Left lobe of liver (tissue), 2 donors: Measurements from ENCODE around the gene ALDH5A1. TPM values are rescaled to one million over a fixed set of nuclear protein-coding genes. Genes with fewer than 3 reads are reported as not detected.
"Not testable (repeated sequence)": the region's sequence is repeated elsewhere in the genome, so short reads cannot be mapped to it uniquely, and the experiment has no call there.

ENCODE experiments used
- ATAC-seq: fragments of 200-7000 bp; cut with Tn5 transposase; one replicate; pipeline ENCODE4 v1.9.1; 2020; ENCODE audit warnings: mild to moderate bottlenecking, moderate library complexity
- DNase-seq: peaks from one replicate; pipeline ENCODE4 v3.0.0-alpha.2; 2020; ENCODE audit warnings: low spot score
- total RNA-seq: library from RNA; stranded (reverse); gene quantifications from one replicate; pipeline ENCODE4 v1.2.1, GENCODE V29; 2021
- donor health status: DM: no; HTN: no; CAD: no; lungs with moderate emphysema.
- donor health status: DM: no; HTN: yes; CAD: no.

ALDH5A1 gene
- total RNA-seq, 1 donor from 2014 or later, result 62.2 TPM

DNA sequence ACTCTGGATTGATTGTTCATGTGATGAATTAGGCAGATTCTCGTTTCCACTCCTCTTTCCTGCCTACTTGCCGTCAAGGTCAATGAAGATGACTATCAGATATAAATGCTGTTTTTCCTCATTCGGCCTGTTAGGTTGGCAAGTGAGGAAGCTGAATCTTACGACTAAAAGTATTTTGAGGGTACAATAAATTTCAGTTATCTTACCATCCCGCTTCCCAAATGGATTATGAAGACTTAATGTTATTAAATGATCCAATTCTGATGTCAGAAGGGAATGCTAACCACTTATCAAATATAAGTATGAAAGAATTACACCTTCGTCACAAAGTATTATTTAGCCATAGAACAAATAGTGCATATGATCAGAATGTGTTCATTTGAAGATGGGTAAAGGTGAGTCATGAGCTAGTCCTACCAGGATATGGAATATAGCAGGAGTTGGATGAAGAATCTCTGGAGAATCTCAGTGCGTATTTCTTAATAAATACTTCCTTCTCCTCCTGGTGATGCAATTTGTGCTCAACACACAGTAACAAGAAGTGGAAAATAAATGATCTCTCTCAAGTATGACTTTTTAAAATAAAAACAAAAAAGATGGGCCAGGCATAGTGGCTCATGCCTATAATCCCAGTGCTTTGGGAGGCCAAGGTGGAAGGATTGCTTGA lies 10.0 kb upstream of the ALDH5A1 start:
- ATAC-seq (no peak), DNase-seq (no peak)

DNA sequence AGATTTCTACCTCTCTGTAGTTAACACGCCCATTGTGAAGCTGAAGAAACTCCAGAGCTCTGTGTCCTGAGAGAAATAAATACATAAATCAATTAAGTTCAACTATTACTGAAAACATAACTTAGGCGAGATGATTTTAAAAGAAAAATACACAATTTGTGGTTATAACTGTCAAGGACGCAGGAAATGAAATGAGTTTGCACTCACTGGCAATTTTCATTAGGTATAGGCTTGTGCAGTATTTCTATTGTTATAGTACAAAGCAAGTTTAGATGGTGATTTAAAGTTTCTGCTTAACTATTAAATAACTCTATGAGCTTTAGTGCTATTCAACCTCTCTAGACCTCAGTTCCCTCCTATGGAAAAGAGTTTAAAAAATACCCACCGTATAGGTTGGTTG lies 8.7 kb upstream of the ALDH5A1 start:
- DNase-seq (no peak), ATAC-seq (no peak)

DNA sequence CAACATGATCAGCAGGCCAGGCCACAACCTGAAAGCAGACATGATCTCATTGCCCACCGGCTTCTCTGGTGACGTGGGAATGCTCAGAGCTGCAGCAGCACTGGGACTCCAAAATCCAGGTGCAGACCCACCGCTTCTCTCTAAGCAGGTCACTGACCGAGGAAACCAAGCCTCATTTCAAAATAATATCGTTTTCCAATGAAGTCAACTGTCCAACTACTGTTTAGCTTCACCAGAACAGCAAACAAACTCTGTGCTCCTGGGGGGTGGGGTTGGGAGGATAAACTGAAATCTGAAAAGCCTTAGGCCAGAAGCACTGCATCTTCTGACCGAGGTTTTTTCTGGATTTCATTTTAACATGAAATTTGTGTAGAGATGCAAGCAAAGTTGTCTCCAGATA lies 5.3 kb upstream of the ALDH5A1 start, which contains the start of gene GPLD1:
TSS of gene GPLD1 (minus strand) at position 109 of the 400 bp plus-strand sequence. CDS start at position 42, 67 bp downstream.
- ATAC-seq (peak; percentile 82), DNase-seq (peak; percentile 74)

DNA sequence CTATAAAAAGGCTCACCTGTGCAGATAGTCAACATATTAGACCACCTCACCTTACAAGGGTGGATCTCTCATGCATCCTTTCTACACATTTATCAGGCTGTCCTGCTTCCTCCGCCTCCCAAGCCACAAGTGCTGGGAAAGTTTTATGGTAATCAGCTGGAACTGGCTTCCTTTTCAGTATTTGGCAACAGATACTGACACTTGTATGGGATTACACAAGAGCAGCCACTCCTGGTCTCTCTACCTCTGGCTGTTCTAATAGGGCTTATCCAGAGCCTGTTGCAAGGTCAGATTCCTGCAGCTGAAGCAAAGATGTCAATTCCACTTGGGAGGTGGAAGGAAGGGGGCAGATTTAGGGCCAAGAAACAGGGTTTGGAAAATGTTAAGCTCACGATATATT lies 4.9 kb upstream of the ALDH5A1 start:
- DNase-seq (peak; percentile 57), ATAC-seq (peak; percentile 58)

GRCh38 chr6:24490948-24491347 lies 3.8 kb upstream of the ALDH5A1 start:
- no peak for DNase-seq
- ATAC-seq, result no peak

GRCh38 chr6:24492475-24492874 lies 2.3 kb upstream of the ALDH5A1 start:
- DNase-seq, result no peak
- ATAC-seq, result no peak

DNA sequence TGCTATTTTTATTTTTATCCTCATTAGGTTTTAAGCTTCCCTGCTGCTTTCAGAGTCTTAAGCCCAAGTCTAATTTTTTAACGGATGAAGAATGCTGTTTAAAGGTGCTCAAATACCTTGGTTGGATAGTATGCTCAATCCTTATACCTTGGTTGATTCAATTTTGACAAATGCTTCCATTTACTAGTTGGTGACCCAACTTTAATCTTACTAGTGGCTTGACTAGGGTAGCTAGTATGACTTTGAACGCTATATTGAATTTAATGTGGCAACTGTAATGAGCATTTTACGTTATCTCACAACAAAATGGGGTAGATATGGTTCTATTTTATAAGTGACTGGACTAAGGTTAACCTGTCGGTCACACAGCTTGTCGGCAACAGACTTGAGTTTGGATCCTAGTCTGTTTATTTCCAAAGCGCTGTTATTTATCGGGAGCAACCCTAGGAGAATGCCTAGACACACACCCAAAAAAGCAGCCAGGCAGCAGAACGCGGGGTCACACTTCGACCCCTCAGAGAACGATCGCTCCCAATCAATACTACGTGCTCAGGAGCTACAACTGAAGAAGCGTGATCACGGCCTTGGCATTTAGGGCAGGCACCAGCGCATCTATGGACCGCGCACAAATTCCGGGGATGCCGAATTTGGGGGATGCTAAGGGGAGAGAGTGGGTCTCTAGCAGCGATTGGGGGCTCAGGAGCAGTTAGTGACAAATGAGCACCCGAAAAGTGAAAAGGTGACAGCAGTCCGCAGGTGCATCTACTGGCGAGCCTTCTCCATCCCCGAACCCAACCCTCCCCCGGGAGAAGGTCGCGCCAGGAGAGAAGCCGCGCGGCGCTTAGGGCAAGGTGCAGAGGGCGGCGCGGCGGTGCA lies 586 bp upstream of the ALDH5A1 start:
- DNase-seq (no peak), ATAC-seq (no peak)

GRCh38 chr6:24497254-24497970 lies 2.6 kb downstream of the ALDH5A1 start:
- no peak for DNase-seq
- no peak for ATAC-seq

- ATAC-seq, result no peak
These were observed 5.9 kb downstream of the ALDH5A1 start for GRCh38 chr6:24500683-24501082.

DNA sequence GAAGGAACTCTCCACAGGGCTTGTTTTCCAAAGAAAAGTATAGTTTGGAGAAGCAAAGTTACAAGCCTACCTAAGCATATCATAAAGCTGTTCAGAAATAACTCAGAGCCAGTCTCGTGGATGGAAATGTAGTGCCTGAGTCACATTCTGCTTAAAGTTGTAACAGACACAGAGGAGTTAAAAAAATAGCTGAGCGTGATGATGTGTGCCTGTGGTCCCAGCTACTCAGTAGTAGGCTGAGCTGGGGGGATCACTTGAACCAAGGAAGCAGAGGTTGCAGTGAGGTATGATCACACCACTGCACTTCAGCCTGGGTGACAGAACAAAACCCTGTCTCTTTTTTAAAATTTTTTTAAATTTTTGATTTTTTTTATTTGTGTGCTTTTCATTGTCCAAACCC lies 6.6 kb downstream of the ALDH5A1 start:
- DNase-seq (no peak), ATAC-seq (no peak)

More at GRCh38 chr6:24500683-24501082, 5.9 kb downstream of the ALDH5A1 start:
- no peak for DNase-seq

GRCh38 chr6:24501914-24502313 lies 7.1 kb downstream of the ALDH5A1 start:
- no peak for DNase-seq
- no peak for ATAC-seq

GRCh38 chr6:24504287-24504648 lies 9.5 kb downstream of the ALDH5A1 start:
- no peak for DNase-seq
- ATAC-seq, result peak; percentile 40

DNA sequence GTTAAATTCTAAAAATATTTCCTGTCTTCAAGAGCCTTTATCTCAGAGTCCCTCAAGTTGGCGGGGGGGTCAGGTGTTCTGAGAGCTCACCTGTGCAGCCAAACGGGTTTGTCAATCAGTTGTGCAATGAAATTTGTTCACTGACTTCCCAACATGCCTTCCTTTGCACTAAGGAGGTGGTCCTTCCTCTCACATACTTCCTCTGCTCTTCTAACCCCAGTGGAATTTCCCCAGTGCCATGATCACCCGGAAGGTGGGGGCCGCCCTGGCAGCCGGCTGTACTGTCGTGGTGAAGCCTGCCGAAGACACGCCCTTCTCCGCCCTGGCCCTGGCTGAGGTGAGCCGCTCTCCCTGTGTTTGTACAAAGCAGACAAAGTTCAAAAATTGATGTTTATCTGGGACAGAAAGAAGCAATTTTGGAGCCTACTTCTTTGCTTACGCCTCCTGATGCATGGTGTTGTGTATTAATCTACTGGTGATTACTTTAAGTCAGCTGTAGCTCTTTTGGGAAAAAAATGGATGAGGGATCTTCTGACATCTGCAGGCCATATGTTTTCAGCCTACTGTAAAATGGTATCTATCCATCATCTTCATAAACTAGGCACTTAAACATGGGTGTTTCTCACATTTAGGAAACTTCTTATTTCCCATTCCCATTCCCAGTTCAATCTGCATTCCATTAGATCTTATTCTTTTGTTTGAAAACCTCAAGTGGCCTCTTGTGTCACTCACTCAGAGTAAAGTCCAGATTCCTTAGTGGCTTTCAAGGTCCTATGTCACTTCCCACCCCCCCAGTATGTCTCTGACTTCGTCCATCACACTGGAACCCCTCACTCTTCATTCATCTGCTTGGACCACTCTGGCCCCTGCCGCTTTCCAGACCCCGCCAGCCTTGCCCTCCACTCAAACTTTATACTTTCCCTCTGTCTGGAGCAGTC lies 10.1 kb downstream of the ALDH5A1 start:
- peak; percentile 99 for ATAC-seq
- peak; percentile 87 for DNase-seq

- DNase-seq (no peak), ATAC-seq (no peak)
These were observed 12.2 kb downstream of the ALDH5A1 start for GRCh38 chr6:24506814-24507520.

- DNase-seq, ATAC-seq: not testable (repeated sequence)
These were observed 17.2 kb downstream of the ALDH5A1 start for GRCh38 chr6:24511976-24512375.

GRCh38 chr6:24513602-24514001 lies 18.8 kb downstream of the ALDH5A1 start:
- DNase-seq, result no peak
- peak; percentile 32 for ATAC-seq

GRCh38 chr6:24517659-24518543 lies 23.1 kb downstream of the ALDH5A1 start:
- no peak for ATAC-seq
- no peak for DNase-seq

GRCh38 chr6:24520929-24521546 lies 26.3 kb downstream of the ALDH5A1 start:
- DNase-seq (peak; percentile 68), ATAC-seq (peak; percentile 99)
